ENCODE data around the gene DTX3. TPM values are rescaled to one million over a fixed set of nuclear protein-coding genes. Genes with fewer than 3 reads are reported as not detected.
"Not testable (repeated sequence)": the region's sequence is repeated elsewhere in the genome, so short reads cannot be mapped to it uniquely, and the experiment has no call there.

Gene DTX3
- total and polyA plus RNA-seq, 9 donors = 37.9 to 75.2 (median 56.2) TPM

DNA sequence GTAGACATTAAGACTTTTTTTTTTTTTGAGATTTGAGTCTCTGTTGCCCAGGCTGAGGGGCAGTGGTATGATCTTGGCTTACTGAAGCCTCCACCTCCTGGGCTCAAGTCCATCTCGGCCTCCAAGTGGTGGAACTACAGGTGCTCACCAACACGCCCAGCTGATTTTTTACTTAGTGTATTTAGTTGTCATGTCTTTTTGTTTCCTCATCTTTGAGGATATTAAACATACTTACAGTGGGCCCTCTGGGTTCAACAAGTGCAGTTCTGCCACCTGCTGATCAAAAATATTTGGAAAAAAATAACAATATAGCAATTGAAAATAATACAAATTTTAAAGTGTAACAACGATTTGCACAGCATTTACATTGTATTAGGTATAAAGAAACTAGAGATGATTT is 32.7 kb downstream of the DTX3 start:
- Histone ChIP-seq H3K27ac (no peak overlapping the region), H3K4me3 (no peak overlapping the region), H3K4me1 (ENCODE audit: insufficient read depth) (peaks cover 5% of the 10 kb centered on the region), H3K9me3 (no peaks in the 10 kb centered on the region), H3K36me3 (no peaks in the 10 kb centered on the region), H3K27me3 (no peaks in the 10 kb centered on the region)
- intact Hi-C loops (cut with DNase I) = no loop called here
- TF ChIP-seq POLR2A (IDR thresholded peaks at IDR 0.05) (no peak), EP300 (IDR thresholded peaks at IDR 0.05) (no peak)
- TF ChIP-seq, protein P1, sequence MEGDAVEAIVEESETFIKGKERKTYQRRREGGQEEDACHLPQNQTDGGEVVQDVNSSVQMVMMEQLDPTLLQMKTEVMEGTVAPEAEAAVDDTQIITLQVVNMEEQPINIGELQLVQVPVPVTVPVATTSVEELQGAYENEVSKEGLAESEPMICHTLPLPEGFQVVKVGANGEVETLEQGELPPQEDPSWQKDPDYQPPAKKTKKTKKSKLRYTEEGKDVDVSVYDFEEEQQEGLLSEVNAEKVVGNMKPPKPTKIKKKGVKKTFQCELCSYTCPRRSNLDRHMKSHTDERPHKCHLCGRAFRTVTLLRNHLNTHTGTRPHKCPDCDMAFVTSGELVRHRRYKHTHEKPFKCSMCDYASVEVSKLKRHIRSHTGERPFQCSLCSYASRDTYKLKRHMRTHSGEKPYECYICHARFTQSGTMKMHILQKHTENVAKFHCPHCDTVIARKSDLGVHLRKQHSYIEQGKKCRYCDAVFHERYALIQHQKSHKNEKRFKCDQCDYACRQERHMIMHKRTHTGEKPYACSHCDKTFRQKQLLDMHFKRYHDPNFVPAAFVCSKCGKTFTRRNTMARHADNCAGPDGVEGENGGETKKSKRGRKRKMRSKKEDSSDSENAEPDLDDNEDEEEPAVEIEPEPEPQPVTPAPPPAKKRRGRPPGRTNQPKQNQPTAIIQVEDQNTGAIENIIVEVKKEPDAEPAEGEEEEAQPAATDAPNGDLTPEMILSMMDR (IDR thresholded peaks at IDR 0.05) = no peak
- no peak for DNase-seq
- 50 to 64% (median 57%) methylated on average over 3 of the region's 3 CpGs for WGBS, 3 donors

DNA sequence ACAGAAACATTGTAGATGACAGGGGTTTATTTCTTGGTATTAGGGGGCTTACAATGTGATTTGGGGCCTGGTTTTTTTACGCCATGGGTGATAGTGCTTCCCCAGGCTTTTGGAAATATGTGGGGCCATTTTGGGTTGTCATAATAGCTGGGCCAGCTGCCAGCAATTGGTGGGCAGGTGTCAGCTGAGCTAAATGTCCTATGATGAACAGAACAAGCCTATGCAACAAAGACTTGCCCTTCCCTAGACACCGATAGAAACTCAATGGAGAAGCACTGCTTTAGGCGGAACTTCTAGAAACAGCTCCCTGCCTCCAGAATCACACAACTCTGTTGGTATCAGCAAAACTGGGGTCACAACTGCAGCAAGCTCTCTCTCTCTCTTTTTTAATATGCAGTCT is 33.5 kb downstream of the DTX3 start:
- Histone ChIP-seq H3K9me3 (no peaks in the 10 kb centered on the region), H3K27ac (no peak overlapping the region), H3K4me3 (no peak overlapping the region), H3K36me3 (no peaks in the 10 kb centered on the region), H3K27me3 (no peaks in the 10 kb centered on the region), H3K4me1 (ENCODE audit: insufficient read depth) (peaks cover 1% of the 10 kb centered on the region)
- TF ChIP-seq POLR2A (IDR thresholded peaks at IDR 0.05) (no peak), EP300 (IDR thresholded peaks at IDR 0.05) (no peak)
- TF ChIP-seq, protein P1 (IDR thresholded peaks at IDR 0.05) = no peak
- DNase-seq = no peak
- intact Hi-C loops (cut with DNase I) = no loop called here
- 89 to 95% (median 92%) methylated on average over 3 of the region's 3 CpGs for WGBS, 3 donors

DNA sequence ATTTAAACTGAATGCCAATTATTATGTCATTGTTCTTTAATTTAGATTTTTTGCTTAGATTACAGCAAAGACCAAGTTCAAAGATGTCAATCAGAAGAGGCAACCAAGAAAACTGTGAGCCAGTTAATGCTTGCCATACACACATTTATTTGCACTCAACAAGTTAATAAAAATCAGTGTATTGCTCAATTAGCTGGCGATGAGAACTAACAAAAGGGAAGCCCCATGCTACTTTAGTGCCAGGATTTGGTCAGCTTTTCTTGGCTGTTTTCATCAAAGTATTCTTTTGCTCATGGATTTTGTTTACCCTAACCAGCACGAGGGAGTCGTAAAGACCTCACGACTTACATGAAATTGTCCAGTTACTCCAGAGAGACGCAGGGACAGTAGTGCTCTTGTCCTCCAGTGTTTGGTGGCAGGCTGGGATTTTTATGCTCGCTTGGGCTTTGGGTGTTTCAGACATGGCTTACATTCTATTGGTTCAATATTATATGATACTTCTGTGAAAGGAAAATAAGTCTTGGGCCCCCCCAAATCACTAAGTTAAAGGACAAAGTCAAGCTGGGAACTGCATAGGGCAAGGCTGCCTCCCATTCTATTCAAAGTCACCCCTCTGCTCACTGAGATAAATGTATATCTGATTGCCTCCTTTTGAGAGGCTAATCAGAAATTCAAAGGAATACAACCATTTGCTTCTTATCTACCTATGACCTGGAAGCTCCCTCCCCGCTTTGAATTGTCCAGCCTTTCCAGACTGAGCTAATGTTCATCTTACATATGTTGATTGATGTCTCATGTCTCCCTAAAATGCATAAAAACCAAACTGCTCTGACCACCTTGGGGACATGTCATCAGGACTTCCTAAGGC is 35.8 kb downstream of the DTX3 start:
- TF ChIP-seq POLR2A (IDR thresholded peaks at IDR 0.05) (no peak), EP300 (IDR thresholded peaks at IDR 0.05) (no peak)
- TF ChIP-seq, protein P1 (IDR thresholded peaks at IDR 0.05) = no peak
- Histone ChIP-seq H3K27ac (no peak overlapping the region), H3K36me3 (no peaks in the 10 kb centered on the region), H3K4me3 (no peak overlapping the region), H3K9me3 (no peaks in the 10 kb centered on the region), H3K27me3 (no peaks in the 10 kb centered on the region), H3K4me1 (ENCODE audit: insufficient read depth) (no peaks in the 10 kb centered on the region)
- DNase-seq = no peak
- WGBS, 3 donors = 40 to 52% (median 48%) methylated on average over 7 of the region's 7 CpGs
- intact Hi-C loops (cut with DNase I) = no loop called here

DNA sequence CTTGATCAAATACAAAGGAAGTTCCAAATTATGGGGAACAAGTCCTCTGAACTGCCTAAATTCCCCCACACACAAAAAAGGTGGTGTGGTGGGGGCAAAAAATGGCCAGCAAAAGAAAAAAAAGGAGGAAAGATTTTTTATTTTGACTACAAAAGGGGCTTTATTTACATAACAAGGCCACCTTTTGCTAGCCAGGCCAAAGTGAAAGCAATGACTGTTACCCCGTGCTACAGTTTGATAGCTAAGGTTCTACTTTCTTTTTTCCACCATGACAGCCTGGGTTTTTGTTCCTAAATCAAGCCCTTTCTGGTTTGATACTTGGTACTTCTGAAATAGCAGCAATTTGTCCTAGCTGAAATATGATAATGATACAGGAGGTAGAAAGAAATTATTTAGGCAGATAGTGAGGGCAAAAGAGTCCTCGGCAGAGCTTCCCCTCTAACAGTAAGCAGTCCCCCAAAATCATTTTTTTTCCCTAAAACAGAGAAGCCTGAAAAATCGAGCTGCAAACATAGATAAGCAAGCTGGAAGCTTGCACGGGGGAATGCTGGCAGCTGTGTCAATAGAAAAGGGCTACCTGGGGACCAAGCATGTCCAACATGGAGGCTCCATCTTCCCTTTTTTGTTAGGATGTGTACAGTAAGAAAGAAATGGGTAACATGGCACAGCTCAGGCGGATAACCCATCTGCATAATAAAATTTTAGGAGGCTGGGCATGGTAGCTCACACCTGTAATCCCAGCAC is 37.2 kb downstream of the DTX3 start:
- no peaks in the 10 kb centered on the region for H3K36me3 ChIP-seq
- H3K4me1 ChIP-seq (ENCODE audit: insufficient read depth) = no peaks in the 10 kb centered on the region
- no peak overlapping the region for H3K4me3 ChIP-seq
- H3K27me3 ChIP-seq = no peaks in the 10 kb centered on the region
- DNase-seq = no peak
- H3K27ac ChIP-seq = no peak overlapping the region
- no peak for TF ChIP-seq EP300 (IDR thresholded peaks at IDR 0.05)
- TF ChIP-seq POLR2A (IDR thresholded peaks at IDR 0.05) = no peak
- TF ChIP-seq, protein P1 (IDR thresholded peaks at IDR 0.05) = no peak
- no peaks in the 10 kb centered on the region for H3K9me3 ChIP-seq
- WGBS, 3 donors = 35 to 56% (median 45%) methylated on average over 5 of the region's 5 CpGs
- intact Hi-C loops (cut with DNase I) = no loop called here

DNA sequence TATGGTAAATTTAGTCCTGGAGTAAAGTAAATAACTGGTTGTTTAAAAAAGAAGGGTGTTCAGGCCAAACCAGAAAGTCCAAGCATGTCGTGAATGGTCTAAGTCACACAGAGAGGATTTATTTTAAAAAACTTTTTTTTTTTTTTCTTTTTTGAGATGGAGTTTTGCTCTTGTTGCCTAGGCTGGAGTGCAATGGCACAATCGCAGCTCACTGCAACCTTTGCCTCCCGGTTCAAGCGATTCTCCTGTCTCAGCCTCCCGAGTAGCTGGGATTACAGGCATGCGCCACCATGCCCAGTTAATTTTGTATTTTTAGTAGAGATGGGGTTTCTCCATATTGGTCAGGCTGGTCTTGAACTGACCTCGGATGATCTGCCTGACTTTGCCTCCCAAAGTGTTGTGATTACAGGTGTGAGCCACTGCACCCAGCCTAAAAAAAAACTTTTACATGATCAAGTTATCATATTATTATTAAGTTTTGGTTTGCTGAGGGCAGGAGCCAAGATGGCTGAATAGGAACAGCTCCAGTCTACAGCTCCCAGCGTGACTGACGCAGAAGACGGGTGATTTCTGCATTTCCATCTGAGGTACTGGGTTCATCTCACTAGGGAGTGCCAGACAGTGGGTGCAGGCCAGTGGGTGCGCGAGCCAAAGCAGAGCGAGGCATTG is 41.5 kb downstream of the DTX3 start:
- H3K9me3 ChIP-seq; H3K4me3 ChIP-seq; H3K36me3 ChIP-seq; H3K27me3 ChIP-seq; intact Hi-C loops (cut with DNase I); H3K4me1 ChIP-seq (ENCODE audit: insufficient read depth); H3K27ac ChIP-seq; DNase-seq: not testable (repeated sequence)
- WGBS, 3 donors = 67 to 75% (median 68%) methylated on average over 10 to 13 of the region's 13 CpGs

DNA sequence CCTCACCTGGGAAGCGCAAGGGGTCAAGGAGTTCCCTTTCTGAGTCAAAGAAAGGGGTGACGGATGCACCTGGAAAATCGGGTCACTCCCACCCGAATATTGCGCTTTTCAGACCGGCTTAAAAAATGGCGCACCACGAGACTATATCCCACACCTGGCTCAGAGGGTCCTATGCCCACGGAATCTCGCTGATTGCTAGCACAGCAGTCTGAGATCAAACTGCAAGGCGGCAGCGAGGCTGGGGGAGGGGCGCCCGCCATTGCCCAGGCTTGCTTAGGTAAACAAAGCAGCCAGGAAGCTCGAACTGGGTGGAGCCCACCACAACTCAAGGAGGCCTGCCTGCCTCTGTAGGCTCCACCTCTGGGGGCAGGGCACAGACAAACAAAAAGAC is 42.0 kb downstream of the DTX3 start:
- H3K27ac ChIP-seq; intact Hi-C loops (cut with DNase I); DNase-seq; H3K4me1 ChIP-seq (ENCODE audit: insufficient read depth); H3K36me3 ChIP-seq; H3K9me3 ChIP-seq; H3K4me3 ChIP-seq; H3K27me3 ChIP-seq: not testable (repeated sequence)
- 87 to 92% (median 90%) methylated on average over 8 to 10 of the region's 15 CpGs for WGBS, 3 donors
